GM19043 (cell line): ENCODE measurements around the gene NUP188.

Experiments used
- ATAC-seq: cut with Tn5 transposase; IDR thresholded peaks from one replicate; pipeline ENCODE4 v1.9.1; 2021; ENCODE audit warnings: low read depth; ENCODE audit not compliant: unreplicated experiment

The NUP188 gene

DNA sequence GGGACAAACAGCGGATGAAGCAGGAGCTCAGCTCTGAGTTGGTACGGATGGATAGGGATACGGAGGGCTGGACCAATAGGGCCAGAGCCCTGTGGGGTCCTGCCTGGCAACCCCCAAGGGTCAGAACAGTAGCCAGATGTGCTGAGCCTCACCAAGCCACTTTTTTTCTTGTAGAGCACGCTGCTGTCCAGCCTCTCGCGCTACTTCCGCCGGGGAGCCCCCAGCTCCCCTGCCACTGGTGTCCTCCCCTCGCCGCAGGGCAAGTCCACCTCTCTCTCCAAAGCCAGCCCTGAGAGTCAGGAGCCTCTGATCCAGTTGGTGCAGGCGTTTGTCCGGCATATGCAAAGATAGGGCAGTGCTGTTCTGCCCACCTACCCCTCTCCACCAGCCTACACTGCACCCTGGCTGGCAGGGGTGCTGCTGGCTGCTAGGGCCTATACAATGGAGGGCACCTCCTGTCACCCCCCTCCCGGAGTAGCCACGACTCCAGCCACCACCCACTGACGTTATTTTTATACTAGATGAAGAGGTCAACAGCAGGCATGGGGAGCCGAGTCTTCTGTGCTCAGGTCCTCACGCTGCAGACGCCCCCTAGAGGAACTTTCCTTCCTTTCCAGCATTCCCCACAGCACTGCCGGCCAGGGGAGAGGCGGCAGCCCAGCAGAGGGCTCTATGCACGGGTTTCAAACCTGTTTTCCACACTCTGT lies 59.0 kb downstream of the NUP188 start:
- no peak for ATAC-seq

DNA sequence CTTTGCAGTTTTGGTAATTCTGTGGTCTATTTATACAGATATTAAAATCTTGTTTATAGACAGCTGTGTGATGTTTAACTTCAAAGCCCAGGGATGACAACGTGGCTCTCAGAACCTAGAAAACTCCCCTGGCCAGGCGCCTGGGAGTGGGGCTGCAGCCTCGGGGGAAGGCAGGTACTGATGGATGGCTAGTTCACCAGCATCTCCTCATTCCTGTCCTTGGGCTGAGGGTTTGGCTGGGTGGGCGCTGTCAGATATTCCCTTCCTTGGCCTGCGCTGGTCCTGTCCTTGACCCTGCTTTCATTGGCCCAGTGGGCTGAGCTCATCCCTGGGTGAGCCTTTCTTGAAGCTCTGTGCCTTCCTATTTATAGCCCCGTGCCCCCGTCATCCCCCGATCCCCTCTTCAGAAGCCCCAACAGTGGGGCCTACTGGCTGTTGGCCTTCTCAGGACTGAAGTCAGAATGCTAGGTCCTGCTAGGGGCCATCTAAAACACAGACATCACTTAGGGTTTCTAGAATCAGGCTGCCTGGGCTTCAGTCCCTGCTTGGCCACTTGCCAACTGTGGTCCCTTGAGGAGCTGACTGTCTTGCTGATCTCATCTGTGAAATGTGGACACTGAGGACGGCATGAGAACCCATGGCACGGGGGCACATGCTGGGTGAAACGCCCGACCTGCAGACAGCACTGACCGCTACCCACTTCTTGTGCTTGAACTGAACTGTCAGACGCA lies 59.7 kb downstream of the NUP188 start:
- ATAC-seq, result no peak

- no peak for ATAC-seq
These were observed 60.4 kb downstream of the NUP188 start for GRCh38 chr9:129007766-129008468.

DNA sequence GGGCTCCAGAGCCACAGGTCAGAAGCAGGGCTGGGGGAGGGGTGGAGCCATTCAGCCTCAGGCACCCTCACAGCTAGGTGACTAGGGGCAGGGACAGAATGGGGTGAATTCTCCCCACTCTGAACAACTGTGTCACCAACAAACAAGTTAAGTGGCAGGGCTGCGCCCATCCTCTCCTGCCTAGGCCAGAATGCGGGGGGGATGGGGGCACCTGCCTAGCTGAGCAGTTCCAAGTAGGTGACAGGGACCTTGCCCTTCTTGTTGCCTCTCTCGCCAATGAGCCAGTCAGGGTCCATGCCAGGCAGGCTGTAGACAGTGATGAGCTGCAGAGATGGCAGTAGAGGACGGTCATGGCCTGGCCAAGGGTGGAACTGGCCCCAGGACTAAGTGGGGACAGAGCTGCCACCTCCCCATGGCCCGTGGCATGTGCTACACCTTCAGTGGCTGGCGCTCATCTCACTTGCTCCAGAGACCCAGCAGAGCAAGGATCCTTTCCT lies 61.0 kb downstream of the NUP188 start:
- ATAC-seq, result no peak

DNA sequence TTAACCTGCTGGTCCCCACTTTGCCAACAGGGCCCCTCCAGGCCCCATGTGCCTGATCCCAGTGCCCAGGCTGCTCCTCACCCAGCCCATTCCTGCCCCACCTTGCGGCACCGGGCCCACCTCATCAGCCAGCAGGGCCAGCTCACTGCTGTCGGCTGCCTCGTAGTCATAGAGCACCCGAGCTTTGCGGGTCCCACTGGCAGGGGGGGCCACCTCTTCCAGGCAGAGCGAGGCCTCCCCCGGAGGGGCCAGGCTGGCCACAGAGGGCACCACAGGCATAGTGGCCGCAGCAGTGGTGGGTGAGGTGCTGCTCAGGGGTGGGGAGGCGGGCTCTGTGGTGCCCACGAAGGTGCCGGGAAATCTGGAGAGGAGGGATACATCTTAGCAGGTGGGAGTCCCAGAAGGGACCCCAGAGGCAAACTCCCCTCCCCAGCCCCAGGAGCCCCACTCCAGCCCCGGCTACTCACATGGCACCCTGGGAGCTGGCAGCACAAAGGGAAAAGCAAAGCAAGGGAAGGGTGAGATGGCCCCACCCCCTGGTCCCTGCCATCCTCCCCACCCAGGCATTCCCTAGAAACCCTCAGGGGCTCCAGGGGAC lies 61.6 kb downstream of the NUP188 start:
- ATAC-seq, result no peak

- ATAC-seq, result no peak
These were observed 62.2 kb downstream of the NUP188 start for GRCh38 chr9:129009584-129010141.

- ATAC-seq, result no peak
These were observed 62.9 kb downstream of the NUP188 start for GRCh38 chr9:129010267-129010975.

- no peak for ATAC-seq
These were observed 63.7 kb downstream of the NUP188 start for GRCh38 chr9:129011170-129011569.

DNA sequence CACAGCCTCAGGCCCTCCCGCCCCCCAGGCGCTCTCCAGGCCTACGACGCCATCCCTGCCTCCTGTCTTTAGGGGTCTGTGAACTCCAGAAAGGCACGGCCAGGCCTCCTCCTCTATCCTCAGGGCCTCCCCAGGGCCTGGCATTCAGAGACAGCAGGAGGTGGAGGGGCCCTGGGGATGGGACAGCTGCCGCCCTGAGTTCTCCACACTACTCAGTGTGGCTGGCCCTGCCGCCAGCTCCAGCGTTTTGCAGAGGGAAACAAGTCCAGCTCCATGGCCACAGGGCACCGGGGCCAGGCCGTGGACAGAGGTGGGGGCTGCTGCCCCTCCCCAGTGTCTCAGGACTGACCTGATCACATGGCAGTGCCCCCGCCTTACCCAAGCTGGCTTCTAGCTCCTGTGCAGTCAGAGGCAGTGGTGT lies 64.3 kb downstream of the NUP188 start:
- ATAC-seq, result no peak

- no peak for ATAC-seq
These were observed 64.8 kb downstream of the NUP188 start for GRCh38 chr9:129012343-129012742.

DNA sequence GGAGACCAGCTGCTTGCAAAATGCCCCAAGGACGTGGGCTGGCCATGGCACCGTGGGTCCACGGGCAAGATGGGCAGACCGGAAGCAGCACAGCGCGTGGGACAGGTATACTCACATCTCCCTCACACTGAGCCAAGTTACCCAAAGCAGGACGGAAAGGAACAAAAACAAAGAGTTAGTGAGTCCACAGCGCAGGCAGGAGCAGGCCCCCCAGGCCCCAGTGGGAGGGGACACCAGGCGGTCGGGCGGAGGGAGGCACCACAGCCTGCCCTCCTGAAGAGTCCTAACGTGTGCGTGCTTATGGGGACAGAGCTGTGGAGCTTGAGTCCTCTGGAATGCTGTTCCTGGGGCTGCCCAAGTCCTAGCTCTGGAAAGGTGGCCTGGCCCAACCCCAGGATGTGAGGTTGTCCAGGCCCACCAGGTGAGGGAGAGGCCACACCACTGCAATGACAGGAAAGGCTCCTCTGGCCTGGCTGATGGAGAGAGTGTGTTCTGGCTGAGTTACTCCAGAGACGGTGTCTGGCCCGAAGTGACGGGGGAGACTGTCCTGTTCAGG lies 65.5 kb downstream of the NUP188 start:
- no peak for ATAC-seq

DNA sequence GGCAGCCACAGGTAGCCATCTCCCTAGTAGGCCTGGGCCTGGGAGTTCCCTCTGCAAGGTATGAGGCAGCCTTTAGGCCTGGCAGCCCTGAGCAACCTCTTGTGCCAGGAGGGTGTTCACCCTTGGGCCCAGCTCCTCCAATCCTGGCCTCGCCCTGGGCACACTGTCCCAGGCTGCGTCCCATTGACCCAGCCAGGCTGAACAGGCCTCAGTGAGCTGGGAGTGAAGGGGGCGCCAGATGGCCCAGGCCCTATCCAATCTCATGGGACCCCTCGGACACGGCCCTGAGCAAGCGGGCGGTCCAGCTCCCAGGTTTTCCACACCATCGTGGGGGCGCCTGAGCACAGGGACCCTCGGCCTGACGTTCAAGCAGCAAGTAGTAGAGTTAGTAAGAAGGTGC lies 66.2 kb downstream of the NUP188 start:
- no peak for ATAC-seq

DNA sequence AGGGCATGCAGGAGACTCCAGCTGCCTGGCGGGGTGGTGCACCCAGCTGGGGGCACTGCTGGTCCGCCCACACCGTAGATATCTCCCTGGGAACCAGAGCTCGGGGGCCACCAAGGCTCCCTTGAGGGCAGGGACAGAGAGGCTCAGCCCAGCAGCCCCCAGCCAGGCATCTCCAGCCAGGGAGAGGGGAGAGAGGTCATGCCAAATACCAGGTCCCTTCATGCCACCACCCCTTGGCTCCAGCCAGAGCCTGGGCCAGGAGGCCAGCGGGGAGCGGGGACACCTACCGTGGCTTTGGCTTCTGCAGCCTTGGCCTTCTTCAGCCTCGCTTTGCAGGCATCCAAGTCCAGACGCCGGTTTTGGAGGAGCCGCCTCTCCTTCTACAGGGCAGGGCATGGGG lies 66.6 kb downstream of the NUP188 start:
- no peak for ATAC-seq

GRCh38 chr9:129014608-129015007 lies 67.1 kb downstream of the NUP188 start:
- ATAC-seq, result no peak

DNA sequence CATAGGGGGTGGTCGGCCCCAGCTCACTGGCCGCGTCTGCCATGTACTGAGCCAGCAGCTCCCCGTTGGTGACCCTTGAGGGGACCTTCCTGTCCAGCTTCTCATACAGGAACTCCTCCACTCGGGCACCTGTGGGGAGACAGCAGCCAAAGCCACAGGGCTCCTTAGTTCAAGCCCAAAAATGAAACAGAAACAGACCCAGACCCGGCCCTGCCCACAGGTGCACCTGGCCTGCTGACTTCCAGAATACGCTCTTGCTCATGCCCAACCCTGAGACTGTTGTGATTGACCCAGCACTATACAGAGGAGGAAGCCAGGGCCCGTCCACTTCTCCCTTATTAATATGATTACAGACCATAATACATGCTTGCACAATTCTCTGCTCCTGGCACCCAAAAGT lies 73.6 kb downstream of the NUP188 start:
- no peak for ATAC-seq

GRCh38 chr9:129022037-129022436 lies 74.5 kb downstream of the NUP188 start:
- ATAC-seq, result no peak

DNA sequence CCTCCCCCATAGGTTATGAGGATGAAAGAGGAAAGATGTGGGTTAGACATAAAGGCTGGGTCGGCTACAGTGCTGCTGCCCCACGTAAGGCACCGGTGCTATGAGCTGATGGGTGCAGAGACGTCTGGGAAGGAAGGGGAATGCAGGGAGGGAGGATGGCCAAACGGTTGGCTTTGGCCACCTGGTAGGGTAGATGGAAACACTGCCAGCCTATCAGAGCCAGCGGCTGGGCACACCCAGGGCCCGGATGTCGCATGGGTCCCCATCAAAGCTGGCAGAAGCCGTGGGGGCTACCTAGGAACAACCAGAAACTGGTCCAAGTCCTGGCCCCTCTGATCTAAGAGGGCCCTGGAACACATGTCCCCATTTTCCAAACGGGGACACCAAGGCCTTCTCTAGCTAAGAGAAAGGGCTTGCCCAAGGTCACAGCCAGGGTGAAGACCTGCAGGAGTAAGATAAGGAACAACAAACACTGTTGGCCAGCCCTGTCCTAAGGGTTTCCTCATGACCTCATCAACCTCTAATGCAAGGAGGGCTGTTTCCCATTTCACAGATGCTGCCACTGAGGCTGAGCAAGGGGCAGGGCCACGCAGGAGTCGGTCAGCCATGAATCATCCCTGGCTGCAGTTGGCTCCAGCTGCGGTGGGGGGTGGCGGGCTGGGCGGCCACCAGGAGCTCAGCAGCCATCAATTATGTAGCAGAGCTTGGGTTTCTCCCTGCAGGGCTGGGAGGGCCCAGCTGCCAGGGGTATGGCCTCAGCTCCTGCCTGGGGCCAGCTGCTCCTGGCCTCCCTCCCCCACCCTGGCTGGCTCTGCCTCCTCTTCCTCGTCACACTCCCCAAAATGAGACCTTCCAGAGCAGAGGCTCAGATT lies 75.8 kb downstream of the NUP188 start:
- no peak for ATAC-seq

- no peak for ATAC-seq
These were observed 76.4 kb downstream of the NUP188 start for GRCh38 chr9:129023908-129024233.
